ENCODE data around the gene SPTBN1. TPM values are rescaled to one million over a fixed set of nuclear protein-coding genes. Genes with fewer than 3 reads are reported as not detected.

Gene SPTBN1
- total and polyA plus RNA-seq, 9 of the 15 experiments (the other 6 are each of a cell fraction or from before 2014, with no cell fraction given), result 8.9 to 66.8 (median 31.4) TPM

GRCh38 chr2:54570925-54571694 lies 115.0 kb downstream of the SPTBN1 start (continued):
- TF ChIP-seq ZBTB7A (IDR thresholded peaks at IDR 0.05; ENCODE audit: borderline replicate concordance, control insufficient read depth, low read depth, low read length), result no peak
- peak; percentile 20 for TF ChIP-seq ZFP36 (IDR thresholded peaks at IDR 0.05; ENCODE audit: low read depth, low read length, partially characterized antibody)
- TF ChIP-seq TCF7L2 (IDR thresholded peaks at IDR 0.05; ENCODE audit: low read depth, low read length), result no peak
- 0 out of 4 replicates have a peak, but pooled peaks of 1 of the 2 experiments have one; percentile 50 for TF ChIP-seq ZNF318 (IDR thresholded peaks at IDR 0.05; ENCODE audit: borderline replicate concordance in 1 of 2, low read depth in 1 of 2)
- peak; percentile 77 for TF ChIP-seq JUND (IDR thresholded peaks at IDR 0.05; ENCODE audit: borderline replicate concordance, low read depth, low read length)
- peak; percentile 49; the same call in 1 of the 3 replicates for TF ChIP-seq JUND (tag; IDR thresholded peaks at IDR 0.05; ENCODE audit: borderline replicate concordance, low read depth, low read length)
- TF ChIP-seq ZBTB12 (CRISPR knock-in tag; IDR thresholded peaks at IDR 0.05), result no peak
- peak; percentile 74 for TF ChIP-seq MEIS2 (IDR thresholded peaks at IDR 0.05; ENCODE audit: partially characterized antibody)
- no peak for TF ChIP-seq ZNF518B (CRISPR knock-in tag; IDR thresholded peaks at IDR 0.05)
- TF ChIP-seq NBN (IDR thresholded peaks at IDR 0.05; ENCODE audit: low read depth), result peak; percentile 79; the same call in 1 of the 2 replicates
- no peak for TF ChIP-seq SIN3B (IDR thresholded peaks at IDR 0.05; ENCODE audit: low read depth)
- TF ChIP-seq ARID2 (IDR thresholded peaks at IDR 0.05), result no peak
- TF ChIP-seq HDAC8 (tag; IDR thresholded peaks at IDR 0.05), result no peak
- no peak for TF ChIP-seq ZNF140 (CRISPR knock-in tag; IDR thresholded peaks at IDR 0.05)

All from K562 (cell line).